Mammary epithelial cell (primary cell): ENCODE measurements around the gene OGA.

Source experiments
- CTCF ChIP-seq, 2 donors: IDR thresholded peaks in 1 of 2; conservative IDR thresholded peaks in 1 of 2; 2 replicates each; pipeline ENCODE4 v1.5.1; 2011 to 2012; ENCODE audit warnings: inconsistent platforms in 2 of 2, low read length in 2 of 2, mild to moderate bottlenecking in 2 of 2, control low read depth in 1 of 2, low read depth in 1 of 2; ENCODE audit not compliant: insufficient read depth in 1 of 2; ENCODE audit errors: extremely low read depth in 1 of 2
- EZH2 ChIP-seq: IDR thresholded peaks from 2 replicates; pipeline ENCODE4 v1.6.1; 2012; ENCODE audit warnings: low read length, inconsistent platforms, borderline replicate concordance

GRCh38 chr10:101762736-101763135 lies 55.5 kb downstream of the OGA start:
- no peak for TF ChIP-seq CTCF (conservative IDR thresholded peaks at IDR 0.05 in 1 of 2, IDR thresholded peaks at IDR 0.05 in 1 of 2; ENCODE audit: extremely low read depth in 1 of 2, insufficient read depth in 1 of 2, low read depth in 1 of 2, low read length in 2 of 2)
- TF ChIP-seq EZH2: no peak
